GM12872 (cell line): ENCODE data around the gene C1QA.

Source experiments
- TF ChIP-seq, protein P1 (sequence below): IDR thresholded peaks from 3 replicates; pipeline ENCODE4 v1.5.1; 2011; ENCODE audit warnings: low read depth, mild to moderate bottlenecking, low read length, moderate library complexity; ENCODE audit not compliant: insufficient read depth

Gene C1QA, protein sequence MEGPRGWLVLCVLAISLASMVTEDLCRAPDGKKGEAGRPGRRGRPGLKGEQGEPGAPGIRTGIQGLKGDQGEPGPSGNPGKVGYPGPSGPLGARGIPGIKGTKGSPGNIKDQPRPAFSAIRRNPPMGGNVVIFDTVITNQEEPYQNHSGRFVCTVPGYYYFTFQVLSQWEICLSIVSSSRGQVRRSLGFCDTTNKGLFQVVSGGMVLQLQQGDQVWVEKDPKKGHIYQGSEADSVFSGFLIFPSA

GRCh38 chr1:22636353-22636752, at the start of gene C1QA:
C1QA (plus strand) TSS chr1:22636628; CDS start chr1:22637617, 989 bp downstream.
- TF ChIP-seq, protein P1, sequence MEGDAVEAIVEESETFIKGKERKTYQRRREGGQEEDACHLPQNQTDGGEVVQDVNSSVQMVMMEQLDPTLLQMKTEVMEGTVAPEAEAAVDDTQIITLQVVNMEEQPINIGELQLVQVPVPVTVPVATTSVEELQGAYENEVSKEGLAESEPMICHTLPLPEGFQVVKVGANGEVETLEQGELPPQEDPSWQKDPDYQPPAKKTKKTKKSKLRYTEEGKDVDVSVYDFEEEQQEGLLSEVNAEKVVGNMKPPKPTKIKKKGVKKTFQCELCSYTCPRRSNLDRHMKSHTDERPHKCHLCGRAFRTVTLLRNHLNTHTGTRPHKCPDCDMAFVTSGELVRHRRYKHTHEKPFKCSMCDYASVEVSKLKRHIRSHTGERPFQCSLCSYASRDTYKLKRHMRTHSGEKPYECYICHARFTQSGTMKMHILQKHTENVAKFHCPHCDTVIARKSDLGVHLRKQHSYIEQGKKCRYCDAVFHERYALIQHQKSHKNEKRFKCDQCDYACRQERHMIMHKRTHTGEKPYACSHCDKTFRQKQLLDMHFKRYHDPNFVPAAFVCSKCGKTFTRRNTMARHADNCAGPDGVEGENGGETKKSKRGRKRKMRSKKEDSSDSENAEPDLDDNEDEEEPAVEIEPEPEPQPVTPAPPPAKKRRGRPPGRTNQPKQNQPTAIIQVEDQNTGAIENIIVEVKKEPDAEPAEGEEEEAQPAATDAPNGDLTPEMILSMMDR, result no peak

GRCh38 chr1:22587247-22587646, 49.2 kb upstream of the C1QA start:
- TF ChIP-seq, protein P1, result no peak

- TF ChIP-seq, protein P1, result no peak
Observed at GRCh38 chr1:22588899-22589422, 47.5 kb upstream of the C1QA start.

DNA sequence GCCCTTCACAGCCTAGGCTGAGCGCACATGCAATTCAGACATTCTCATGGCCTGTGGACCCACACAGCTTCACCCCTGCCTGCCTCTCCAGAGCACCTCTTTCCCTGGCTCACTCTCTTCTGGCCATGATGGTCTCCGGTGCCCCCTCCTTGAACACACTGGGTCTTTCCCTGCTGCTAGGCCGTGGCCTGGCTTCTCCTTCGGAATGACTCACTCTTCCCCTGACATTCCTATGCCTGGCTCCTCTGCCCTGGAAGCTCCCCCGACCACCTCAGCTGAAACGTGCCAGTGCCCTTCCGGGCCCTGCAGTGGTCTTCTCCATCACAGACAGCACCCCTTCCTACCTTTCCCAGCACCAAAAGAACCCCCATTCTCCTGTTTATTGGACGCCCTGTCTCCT, 44.9 kb upstream of the C1QA start:
- TF ChIP-seq, protein P1, result no peak

- TF ChIP-seq, protein P1, result no peak
Observed at GRCh38 chr1:22592051-22592450, 44.4 kb upstream of the C1QA start.

GRCh38 chr1:22592919-22593790, 43.3 kb upstream of the C1QA start:
- TF ChIP-seq, protein P1, result no peak

- TF ChIP-seq, protein P1, result no peak
Observed at GRCh38 chr1:22594396-22594795, 42.0 kb upstream of the C1QA start.
